MM.1S (cell line): ENCODE data around the gene SELENBP1.

ENCODE experiments used
- CTCF ChIP-seq: fragments of 300-600 bp; sonication (generic); IDR thresholded peaks from 2 replicates; pipeline ENCODE4 v1.5.1; 2016; ENCODE audit warnings: antibody characterized with exemption, low read length, mixed read lengths
- EZH2 ChIP-seq: fragments of 300-600 bp; sonication (generic); optimal IDR thresholded peaks from 2 replicates; pipeline ENCODE3; 2017; ENCODE audit warnings: low read depth, mild to moderate bottlenecking, antibody characterized with exemption, low read length, mixed read lengths
- EZH2phosphoT487 ChIP-seq: fragments of 300-600 bp; sonication (generic); IDR thresholded peaks from 2 replicates; pipeline ENCODE4 v1.6.1; 2018; ENCODE audit warnings: antibody characterized with exemption, low read length

GRCh38 chr1:151325231-151325630, 47.3 kb downstream of the SELENBP1 start:
- no peak for TF ChIP-seq EZH2phosphoT487
- TF ChIP-seq CTCF: no peak
- TF ChIP-seq EZH2: no peak
